Stomach (tissue), 4 donors: Measurements from ENCODE around the gene PIAS1.

Experiments
- CTCF ChIP-seq, 7 experiments: fragments of 450-650 bp in 4 of 7; fragments of 200-600 bp in 3 of 7; sonication (generic) in 3 of 7; IDR thresholded peaks; one replicate each; pipeline ENCODE4 v1.5.1; 2016 to 2019; ENCODE audit warnings: antibody characterized with exemption in 7 of 7, control low read depth in 2 of 7, mild to moderate bottlenecking in 1 of 7
- EP300 ChIP-seq: sonication (generic); formaldehyde crosslinking; IDR thresholded peaks from one replicate; pipeline ENCODE4 v1.6.1; 2017; ENCODE audit warnings: antibody characterized with exemption
- POLR2A ChIP-seq, 4 donors: fragments of 450-650 bp; IDR thresholded peaks; one replicate each; pipeline ENCODE4 v1.6.1; 2016; ENCODE audit warnings: antibody characterized with exemption in 4 of 4, control low read depth in 2 of 4, mild to moderate bottlenecking in 1 of 4, moderate library complexity in 1 of 4
- POLR2AphosphoS5 ChIP-seq, 3 donors: sonication (generic); formaldehyde crosslinking; IDR thresholded peaks; one replicate each; pipeline ENCODE4 v1.6.1; 2016; ENCODE audit warnings: antibody characterized with exemption in 3 of 3

GRCh38 chr15:68184616-68185480 is 130.7 kb downstream of the PIAS1 start:
- TF ChIP-seq CTCF (IDR thresholded peaks at IDR 0.05) = no peak
- no peak for TF ChIP-seq EP300
- TF ChIP-seq POLR2AphosphoS5 (IDR thresholded peaks at IDR 0.05) = no peak
- TF ChIP-seq POLR2A (IDR thresholded peaks at IDR 0.05) = no peak
